Stimulated activated memory B cell treated with anti-CD40 and anti-IgM and Interleukin-4, amounts not matched to agents 10 μg/mL and 1 μg/mL and 100 μg/mL, for 72 hours (primary cell): ENCODE results near the gene TAOK1.

ENCODE experiments used
- ATAC-seq: fragments of 150-1000 bp; cut with Tn5 transposase; 2 replicates; pipeline ENCODE4 v1.10.0; 2021
- H3K27ac Mint-ChIP-seq: one replicate; pipeline ENCODE4 v1.8.0; 2022; ENCODE audit warnings: mild to moderate bottlenecking, mixed read lengths
- H3K27me3 Mint-ChIP-seq: one replicate; pipeline ENCODE4 v1.8.0; 2022; ENCODE audit warnings: mixed read lengths
- H3K36me3 Mint-ChIP-seq: one replicate; pipeline ENCODE4 v1.8.0; 2022; ENCODE audit warnings: mixed read lengths
- H3K4me1 Mint-ChIP-seq: one replicate; pipeline ENCODE4 v1.8.0; 2022; ENCODE audit warnings: mixed read lengths
- H3K4me3 Mint-ChIP-seq: one replicate; pipeline ENCODE4 v1.8.0; 2022; ENCODE audit warnings: mild to moderate bottlenecking, moderate library complexity, mixed read lengths
- H3K9me3 Mint-ChIP-seq: one replicate; pipeline ENCODE4 v1.8.0; 2022; ENCODE audit warnings: mixed read lengths

TAOK1 gene

DNA sequence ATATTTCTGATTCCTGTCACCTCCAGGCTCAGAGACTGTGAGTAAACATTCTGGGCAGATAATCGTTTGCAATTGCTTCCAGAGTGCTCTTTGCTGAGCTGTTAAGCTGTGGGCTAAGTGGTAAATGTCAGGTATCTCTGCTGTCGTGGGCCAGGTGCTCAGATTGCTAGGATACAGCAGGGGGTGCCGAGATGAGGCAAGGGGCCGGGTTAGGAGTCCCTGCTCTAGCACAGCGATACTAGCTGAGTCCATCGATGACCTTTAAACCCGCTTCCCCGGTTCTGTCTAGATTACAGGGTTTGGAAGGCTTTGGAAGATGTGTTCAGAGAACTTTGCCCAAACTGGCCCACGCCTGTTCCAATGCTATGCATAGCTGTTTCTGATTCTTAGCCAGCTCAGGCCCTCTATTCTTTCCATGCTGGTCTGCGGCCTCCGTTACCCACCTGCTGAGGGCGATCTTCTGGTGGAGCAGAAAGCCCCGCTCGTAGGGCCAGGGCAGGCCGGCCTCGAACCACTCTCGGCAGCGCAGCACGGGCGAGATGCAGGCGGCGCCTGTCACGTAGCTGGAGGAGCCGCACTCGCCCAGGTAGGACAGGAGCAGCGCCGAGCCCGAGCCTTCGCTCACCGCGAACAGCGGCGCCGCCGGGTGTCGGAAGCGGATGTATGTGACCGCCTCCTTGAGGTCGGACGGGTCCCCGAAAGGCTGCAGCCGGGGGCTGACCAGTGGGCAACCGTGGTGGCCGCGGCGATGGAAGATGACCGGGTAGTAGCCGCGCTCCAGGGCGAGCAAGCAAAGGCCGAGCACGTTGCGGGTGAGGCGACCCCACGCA, 175.7 kb downstream of the TAOK1 start:
- H3K4me1 Mint-ChIP-seq = peaks cover 42% of the 10 kb centered on the region
- peak; percentile 18 for ATAC-seq
- H3K27me3 Mint-ChIP-seq = no peaks in the 10 kb centered on the region
- H3K27ac Mint-ChIP-seq = peak overlapping the region; percentile 88
- H3K36me3 Mint-ChIP-seq = peaks cover 20% of the 10 kb centered on the region
- no peaks in the 10 kb centered on the region for H3K9me3 Mint-ChIP-seq
- H3K4me3 Mint-ChIP-seq = peak overlapping the region; percentile 89

DNA sequence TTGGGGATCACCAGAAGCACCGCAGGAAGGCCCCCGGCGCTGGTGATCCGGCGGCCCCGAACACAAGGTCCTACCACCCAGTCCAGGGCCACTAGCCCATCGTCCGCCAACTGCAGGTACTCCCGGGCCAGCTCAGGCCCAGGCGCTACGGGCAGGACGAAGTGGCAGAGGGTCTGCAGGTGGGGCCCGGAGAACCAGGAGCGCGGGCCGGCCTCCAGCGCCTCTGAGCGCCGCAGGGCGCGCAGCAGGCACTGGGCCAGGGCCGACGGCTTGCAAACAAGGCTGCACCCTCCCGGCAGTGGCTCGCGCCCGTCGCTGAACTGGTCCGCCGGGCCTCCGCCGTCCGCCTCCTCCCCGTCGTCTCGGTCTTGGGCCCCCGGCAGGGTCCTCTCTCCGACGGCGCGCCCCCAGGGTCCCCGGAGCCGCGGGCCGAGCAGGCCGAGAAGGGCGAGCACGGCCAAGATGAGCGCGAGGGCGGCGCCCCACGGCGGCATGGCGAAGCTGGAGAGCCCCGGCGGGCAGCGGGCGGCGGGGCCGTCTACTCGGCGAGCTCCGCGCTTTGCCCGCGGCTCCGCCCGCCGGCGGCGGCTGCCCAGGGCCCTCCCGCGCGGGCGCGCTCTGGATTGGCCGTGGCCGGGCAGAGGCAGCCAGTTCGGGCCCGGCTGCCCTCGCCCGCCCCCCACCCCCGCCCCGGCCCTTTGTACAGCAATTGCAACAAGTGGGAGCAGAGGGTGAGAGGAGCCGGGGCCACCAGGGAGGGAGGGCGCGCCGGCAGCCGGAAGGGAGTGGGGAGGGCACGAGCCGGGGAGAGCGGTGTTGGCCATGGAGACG, 176.5 kb downstream of the TAOK1 start, which contains the start of gene ABHD15:
TSS of gene ABHD15 (minus strand) at position 565 of the 831 bp plus-strand sequence. CDS start at position 494, 71 bp downstream.
- Mint-ChIP-seq H3K36me3 (peaks cover 20% of the 10 kb centered on the region), H3K27ac (peak within 1 kb of the TSS; percentile 88), H3K9me3 (no peaks in the 10 kb centered on the region), H3K27me3 (no peaks in the 10 kb centered on the region), H3K4me3 (peak within 1 kb of the TSS; percentile 95), H3K4me1 (peaks cover 42% of the 10 kb centered on the region)
- ATAC-seq = peak; percentile 50

GRCh38 chr17:29567304-29567553, 177.1 kb downstream of the TAOK1 start:
- Mint-ChIP-seq H3K27ac (peak overlapping the region; percentile 88), H3K9me3 (no peaks in the 10 kb centered on the region), H3K27me3 (no peaks in the 10 kb centered on the region), H3K4me3 (peak overlapping the region; percentile 95), H3K36me3 (peaks cover 14% of the 10 kb centered on the region), H3K4me1 (peaks cover 38% of the 10 kb centered on the region)
- peak; percentile 46 for ATAC-seq

DNA sequence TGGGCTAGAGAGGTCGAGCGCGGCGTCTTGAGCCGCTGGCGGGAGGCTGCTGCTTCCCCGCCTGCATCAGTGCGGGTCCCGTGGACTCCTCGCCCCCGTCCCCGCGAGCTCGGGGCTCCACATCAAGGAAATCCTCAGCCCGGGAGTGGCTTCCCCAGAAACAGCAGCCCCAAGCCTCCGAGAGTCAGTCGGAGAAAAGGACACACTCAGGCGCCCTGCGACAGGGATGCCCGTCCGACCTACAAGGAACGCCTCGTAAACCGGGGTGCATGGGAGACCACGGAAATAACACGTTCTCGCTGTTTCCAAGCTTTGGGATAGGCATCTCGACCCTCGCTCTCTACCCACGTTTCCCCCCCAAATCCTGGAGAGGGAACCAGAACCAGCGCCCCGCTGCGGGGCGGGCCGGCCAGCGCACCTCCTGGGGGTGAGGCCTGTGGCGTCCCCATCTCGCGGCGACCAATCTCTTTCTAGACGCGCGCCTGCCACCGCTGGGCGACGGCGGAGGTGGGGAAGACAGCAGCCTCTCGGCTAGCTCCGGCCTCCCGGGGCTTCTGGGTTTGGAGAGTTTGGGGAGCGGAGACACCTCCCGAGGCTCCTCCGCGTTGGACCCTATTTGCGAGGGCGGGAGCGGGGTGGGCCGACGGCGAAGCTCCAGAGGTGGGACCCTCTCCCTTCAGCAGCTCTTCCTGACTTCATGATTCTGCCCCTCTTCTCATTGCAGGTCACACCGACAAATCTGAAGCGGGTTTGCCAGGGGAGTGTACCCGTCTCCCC, 177.6 kb downstream of the TAOK1 start:
- ATAC-seq = peak; percentile 79
- H3K27me3 Mint-ChIP-seq = no peaks in the 10 kb centered on the region
- no peaks in the 10 kb centered on the region for H3K9me3 Mint-ChIP-seq
- H3K27ac Mint-ChIP-seq = peak overlapping the region; percentile 88
- peaks cover 9% of the 10 kb centered on the region for H3K36me3 Mint-ChIP-seq
- peak overlapping the region; percentile 95 for H3K4me3 Mint-ChIP-seq
- H3K4me1 Mint-ChIP-seq = peaks cover 33% of the 10 kb centered on the region

GRCh38 chr17:29568331-29569244, 178.4 kb downstream of the TAOK1 start, which contains the start of gene TP53I13:
Gene TP53I13 (plus strand): TSS chr17:29568701. CDS start chr17:29568759, 58 bp downstream.
- ATAC-seq = peak; percentile 78
- Mint-ChIP-seq H3K4me3 (peak within 1 kb of the TSS; percentile 95), H3K27me3 (no peaks in the 10 kb centered on the region), H3K4me1 (peaks cover 36% of the 10 kb centered on the region), H3K36me3 (peaks cover 11% of the 10 kb centered on the region), H3K27ac (peak within 1 kb of the TSS; percentile 88), H3K9me3 (no peaks in the 10 kb centered on the region)

DNA sequence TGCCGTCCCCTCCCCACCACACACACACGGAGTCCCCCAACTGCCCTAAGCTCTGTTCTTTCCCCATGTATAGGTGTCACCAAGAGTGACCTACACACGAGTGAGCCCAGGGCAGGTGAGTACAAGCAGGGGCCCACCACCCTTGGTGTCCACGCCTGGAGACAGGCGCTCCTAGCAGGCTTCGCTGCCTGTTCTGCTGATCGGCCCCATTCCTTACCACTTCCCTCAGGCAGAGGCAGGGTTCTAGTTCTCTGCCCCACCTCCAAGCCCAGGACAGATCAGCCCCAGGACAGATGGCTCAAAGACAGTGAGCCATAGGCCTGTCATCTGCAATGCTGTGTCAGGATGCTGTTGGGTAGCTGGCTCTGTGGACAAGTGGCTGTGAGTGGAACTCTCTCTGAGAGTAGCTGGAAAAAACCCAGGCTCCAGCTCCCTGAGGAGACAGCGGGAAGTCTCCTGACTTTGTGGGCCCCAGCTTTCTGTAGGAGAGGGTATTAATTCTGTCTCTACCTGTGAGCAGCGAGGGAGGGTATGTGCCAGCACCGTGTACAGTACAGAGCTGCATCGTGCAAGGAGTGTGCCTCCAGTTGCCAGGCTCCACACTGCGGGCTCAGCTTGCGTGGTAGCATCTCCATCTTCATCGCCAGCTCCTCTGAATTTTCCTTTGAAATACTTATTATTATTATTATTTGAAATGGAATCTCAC, 179.2 kb downstream of the TAOK1 start:
- Mint-ChIP-seq H3K4me3 (peak overlapping the region; percentile 95), H3K27me3 (no peaks in the 10 kb centered on the region), H3K36me3 (peaks cover 19% of the 10 kb centered on the region), H3K27ac (peak overlapping the region; percentile 88), H3K4me1 (peaks cover 43% of the 10 kb centered on the region), H3K9me3 (no peaks in the 10 kb centered on the region)
- no peak for ATAC-seq

GRCh38 chr17:29570521-29570920, 180.4 kb downstream of the TAOK1 start:
- peaks cover 28% of the 10 kb centered on the region for H3K36me3 Mint-ChIP-seq
- H3K27me3 Mint-ChIP-seq = no peaks in the 10 kb centered on the region
- ATAC-seq = no peak
- peak overlapping the region; percentile 1 for H3K27ac Mint-ChIP-seq
- peaks cover 51% of the 10 kb centered on the region for H3K4me1 Mint-ChIP-seq
- no peaks in the 10 kb centered on the region for H3K9me3 Mint-ChIP-seq
- peak overlapping the region; percentile 24 for H3K4me3 Mint-ChIP-seq

GRCh38 chr17:29571486-29571882, 181.3 kb downstream of the TAOK1 start:
- peak overlapping the region; percentile 34 for H3K27ac Mint-ChIP-seq
- H3K4me1 Mint-ChIP-seq = peaks cover 47% of the 10 kb centered on the region
- peaks cover 38% of the 10 kb centered on the region for H3K36me3 Mint-ChIP-seq
- no peak overlapping the region for H3K4me3 Mint-ChIP-seq
- no peaks in the 10 kb centered on the region for H3K9me3 Mint-ChIP-seq
- ATAC-seq = no peak
- no peaks in the 10 kb centered on the region for H3K27me3 Mint-ChIP-seq

GRCh38 chr17:29571883-29572681, 181.9 kb downstream of the TAOK1 start:
- H3K27ac Mint-ChIP-seq = peak overlapping the region; percentile 34
- no peaks in the 10 kb centered on the region for H3K9me3 Mint-ChIP-seq
- no peak for ATAC-seq
- peaks cover 39% of the 10 kb centered on the region for H3K36me3 Mint-ChIP-seq
- peaks cover 47% of the 10 kb centered on the region for H3K4me1 Mint-ChIP-seq
- H3K4me3 Mint-ChIP-seq = peak overlapping the region; percentile 12
- no peaks in the 10 kb centered on the region for H3K27me3 Mint-ChIP-seq

DNA sequence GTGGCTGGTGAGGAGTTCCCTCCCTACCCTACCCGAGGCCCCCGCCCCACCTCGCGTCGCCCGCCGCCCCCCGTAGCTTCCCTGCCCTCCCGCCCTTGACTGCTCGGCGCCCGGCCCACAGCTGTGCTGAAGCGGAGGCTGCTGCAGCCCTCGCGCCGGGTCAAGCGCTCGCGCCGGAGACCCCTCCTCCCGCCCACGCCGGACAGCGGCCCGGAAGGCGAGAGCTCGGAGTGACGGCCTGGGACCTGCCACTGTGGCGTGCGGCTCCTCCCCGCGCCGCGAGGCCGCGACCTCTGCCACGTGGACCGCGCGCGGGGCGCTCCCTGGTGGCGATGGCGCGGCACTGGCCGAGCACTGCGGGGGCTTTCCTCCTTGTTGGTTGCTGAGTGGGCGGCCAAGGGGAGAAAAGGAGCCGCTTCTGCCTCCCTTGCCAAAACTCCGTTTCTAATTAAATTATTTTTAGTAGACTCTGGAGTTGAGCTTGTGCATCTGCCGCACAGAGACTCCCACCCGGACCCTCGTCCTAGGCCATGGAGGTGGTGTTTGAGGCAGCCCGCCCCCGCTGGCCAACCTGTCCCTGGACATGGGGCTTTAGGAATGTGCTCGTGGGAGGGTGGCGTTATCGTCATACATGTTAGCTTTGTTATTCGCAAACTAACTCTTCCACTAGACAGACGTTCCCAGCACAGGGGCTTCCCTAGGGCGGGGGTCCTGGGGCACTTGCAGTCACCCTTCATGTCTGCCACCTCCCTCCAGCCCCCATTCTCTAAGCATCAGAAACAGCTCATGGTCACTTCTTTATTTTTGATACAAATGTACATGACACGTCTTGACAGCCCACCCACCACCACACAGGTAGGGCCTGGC, 182.8 kb downstream of the TAOK1 start:
- Mint-ChIP-seq H3K27me3 (no peaks in the 10 kb centered on the region), H3K4me1 (peaks cover 47% of the 10 kb centered on the region), H3K36me3 (peaks cover 45% of the 10 kb centered on the region), H3K27ac (no peak overlapping the region), H3K4me3 (peak overlapping the region; percentile 15), H3K9me3 (no peaks in the 10 kb centered on the region)
- peak; percentile 69 for ATAC-seq

GRCh38 chr17:29573558-29573869, 183.4 kb downstream of the TAOK1 start:
- peak overlapping the region; percentile 15 for H3K4me3 Mint-ChIP-seq
- H3K4me1 Mint-ChIP-seq = peaks cover 47% of the 10 kb centered on the region
- peaks cover 49% of the 10 kb centered on the region for H3K36me3 Mint-ChIP-seq
- H3K27me3 Mint-ChIP-seq = no peaks in the 10 kb centered on the region
- no peak for ATAC-seq
- H3K27ac Mint-ChIP-seq = peak overlapping the region; percentile 1
- H3K9me3 Mint-ChIP-seq = no peaks in the 10 kb centered on the region

GRCh38 chr17:29573871-29574731, 183.9 kb downstream of the TAOK1 start:
- Mint-ChIP-seq H3K36me3 (peaks cover 53% of the 10 kb centered on the region), H3K4me1 (peaks cover 44% of the 10 kb centered on the region), H3K9me3 (no peaks in the 10 kb centered on the region), H3K4me3 (peak overlapping the region; percentile 15), H3K27me3 (no peaks in the 10 kb centered on the region), H3K27ac (peak overlapping the region; percentile 1)
- no peak for ATAC-seq
